ENCODE results near the gene TMEM51.

TMEM51 gene

GRCh38 chr1:15255582-15256149, 102.1 kb downstream of the TMEM51 start:
- no peak for DNase-seq

GRCh38 chr1:15256584-15256983, 103.0 kb downstream of the TMEM51 start:
- no peak for DNase-seq

- DNase-seq = no peak
Observed at GRCh38 chr1:15257309-15257708, 103.8 kb downstream of the TMEM51 start.

- DNase-seq = no peak
Observed at GRCh38 chr1:15258833-15259621, 105.5 kb downstream of the TMEM51 start.

GRCh38 chr1:15259622-15260007, 106.1 kb downstream of the TMEM51 start:
- no peak for DNase-seq

GRCh38 chr1:15260418-15261154, 107.0 kb downstream of the TMEM51 start:
- DNase-seq = no peak

- DNase-seq = peak; percentile 11
Observed at GRCh38 chr1:15261155-15262002, 107.8 kb downstream of the TMEM51 start.

GRCh38 chr1:15262003-15262377, 108.4 kb downstream of the TMEM51 start:
- no peak for DNase-seq

- DNase-seq = no peak
Observed at GRCh38 chr1:15262706-15263105, 109.2 kb downstream of the TMEM51 start.

- DNase-seq = no peak
Observed at GRCh38 chr1:15264769-15265168, 111.2 kb downstream of the TMEM51 start.
